ENCODE data around the gene PARN. TPM values are rescaled to one million over a fixed set of nuclear protein-coding genes. Genes with fewer than 3 reads are reported as not detected.

PARN gene
- total and polyA plus RNA-seq, 9 of the 15 experiments (the other 6 are each of a cell fraction or from before 2014, with no cell fraction given): 9.6 to 51.3 (median 40.4) TPM

- no peak for TF ChIP-seq ZNF140 (CRISPR knock-in tag; IDR thresholded peaks at IDR 0.05)
- TF ChIP-seq GABPB2 (CRISPR knock-in tag; conservative IDR thresholded peaks at IDR 0.05): no peak
- TF ChIP-seq AFF4 (CRISPR knock-in tag; IDR thresholded peaks at IDR 0.05): no peak
- no peak for TF ChIP-seq CXXC5 (CRISPR knock-in tag; IDR thresholded peaks at IDR 0.05)
- TF ChIP-seq MEF2D (tag; conservative IDR thresholded peaks at IDR 0.05; ENCODE audit: low read depth): peak; percentile 57; the same call in 1 of the 2 replicates
- 0 out of 2 replicates have a peak, but pooled peaks have one; percentile 26 for TF ChIP-seq ZFX (CRISPR knock-in tag; IDR thresholded peaks at IDR 0.05)
- no peak for TF ChIP-seq ZNF263 (CRISPR knock-in tag; IDR thresholded peaks at IDR 0.05; ENCODE audit: borderline replicate concordance)
- no peak for TF ChIP-seq ERF (CRISPR knock-in tag; IDR thresholded peaks at IDR 0.05)
- TF ChIP-seq, protein P1, sequence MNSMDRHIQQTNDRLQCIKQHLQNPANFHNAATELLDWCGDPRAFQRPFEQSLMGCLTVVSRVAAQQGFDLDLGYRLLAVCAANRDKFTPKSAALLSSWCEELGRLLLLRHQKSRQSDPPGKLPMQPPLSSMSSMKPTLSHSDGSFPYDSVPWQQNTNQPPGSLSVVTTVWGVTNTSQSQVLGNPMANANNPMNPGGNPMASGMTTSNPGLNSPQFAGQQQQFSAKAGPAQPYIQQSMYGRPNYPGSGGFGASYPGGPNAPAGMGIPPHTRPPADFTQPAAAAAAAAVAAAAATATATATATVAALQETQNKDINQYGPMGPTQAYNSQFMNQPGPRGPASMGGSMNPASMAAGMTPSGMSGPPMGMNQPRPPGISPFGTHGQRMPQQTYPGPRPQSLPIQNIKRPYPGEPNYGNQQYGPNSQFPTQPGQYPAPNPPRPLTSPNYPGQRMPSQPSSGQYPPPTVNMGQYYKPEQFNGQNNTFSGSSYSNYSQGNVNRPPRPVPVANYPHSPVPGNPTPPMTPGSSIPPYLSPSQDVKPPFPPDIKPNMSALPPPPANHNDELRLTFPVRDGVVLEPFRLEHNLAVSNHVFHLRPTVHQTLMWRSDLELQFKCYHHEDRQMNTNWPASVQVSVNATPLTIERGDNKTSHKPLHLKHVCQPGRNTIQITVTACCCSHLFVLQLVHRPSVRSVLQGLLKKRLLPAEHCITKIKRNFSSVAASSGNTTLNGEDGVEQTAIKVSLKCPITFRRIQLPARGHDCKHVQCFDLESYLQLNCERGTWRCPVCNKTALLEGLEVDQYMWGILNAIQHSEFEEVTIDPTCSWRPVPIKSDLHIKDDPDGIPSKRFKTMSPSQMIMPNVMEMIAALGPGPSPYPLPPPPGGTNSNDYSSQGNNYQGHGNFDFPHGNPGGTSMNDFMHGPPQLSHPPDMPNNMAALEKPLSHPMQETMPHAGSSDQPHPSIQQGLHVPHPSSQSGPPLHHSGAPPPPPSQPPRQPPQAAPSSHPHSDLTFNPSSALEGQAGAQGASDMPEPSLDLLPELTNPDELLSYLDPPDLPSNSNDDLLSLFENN (IDR thresholded peaks at IDR 0.05; ENCODE audit: low read depth in 2 of 2, low read length in 2 of 2): no peak
- TF ChIP-seq MCM2 (IDR thresholded peaks at IDR 0.05; ENCODE audit: low read depth): no peak
- no peak for TF ChIP-seq CHCHD3 (CRISPR knock-in tag; IDR thresholded peaks at IDR 0.05)
- no peak for TF ChIP-seq GATAD2A (IDR thresholded peaks at IDR 0.05)
- no peak for TF ChIP-seq TAF9B (IDR thresholded peaks at IDR 0.05; ENCODE audit: partially characterized antibody)
- TF ChIP-seq ARID1B (IDR thresholded peaks at IDR 0.05): peak; percentile 39
- peak; percentile 85 for TF ChIP-seq MEF2A (IDR thresholded peaks at IDR 0.05; ENCODE audit: control insufficient read depth, low read depth, low read length)
- TF ChIP-seq ZNF436 (CRISPR knock-in tag; IDR thresholded peaks at IDR 0.05): no peak
Measured at GRCh38 chr16:14399378-14400284, 230.4 kb downstream of the PARN start (continued).

All from K562 (cell line).